ENCODE measurements around the gene TFPI. TPM values are rescaled to one million over a fixed set of nuclear protein-coding genes. Genes with fewer than 3 reads are reported as not detected.
"Not testable (repeated sequence)": the region's sequence is repeated elsewhere in the genome, so short reads cannot be mapped to it uniquely, and the experiment has no call there.

TFPI gene
- total and polyA plus RNA-seq, 12 donors: 12.6 to 51.0 (median 21.0) TPM

- no peak for TF ChIP-seq CTCF (IDR thresholded peaks at IDR 0.05)
- Histone ChIP-seq H3K4me1 (peaks cover 0 to 60% (median 13%) of the 10 kb centered on the region in 9 donors), H3K4me3 (no peak overlapping the region), H3K36me3 (peaks cover 0 to 8% (median 0%) of the 10 kb centered on the region in 9 donors), H3K9me3 (peaks cover 0 to 20% (median 3%) of the 10 kb centered on the region in 11 donors), H3K27me3 (no peaks in the 10 kb centered on the region), H3K27ac (peak overlapping the region; percentile 24 to 87 (median 67))
- ATAC-seq: peak in 7 of 8 donors; percentile 47 to 94 (median 81)
- 39 to 40% methylated on average over 7 of the region's 7 CpGs for WGBS, 2 donors
- intact Hi-C loops (cut with DNase I): no loop called here
- peak in 1 of 2 donors; percentile 25 for DNase-seq
Observed at GRCh38 chr2:187541086-187542085, 12.8 kb downstream of the TFPI start.

- intact Hi-C loops (cut with DNase I); H3K36me3 ChIP-seq; H3K27ac ChIP-seq; H3K27me3 ChIP-seq; DNase-seq; H3K4me3 ChIP-seq; ATAC-seq: not testable (repeated sequence)
- Histone ChIP-seq H3K4me1 (peaks cover 0 to 33% (median 12%) of the 10 kb centered on the region in 9 donors), H3K9me3 (peaks cover 0 to 49% (median 3%) of the 10 kb centered on the region in 11 donors)
- 93 to 95% methylated on average over 2 of the region's 2 CpGs for WGBS, 2 donors
Observed at GRCh38 chr2:187538222-187538621, 16.0 kb downstream of the TFPI start.

- Histone ChIP-seq H3K9me3 (peaks cover 0 to 49% (median 3%) of the 10 kb centered on the region in 11 donors), H3K36me3 (peaks cover 0 to 19% (median 0%) of the 10 kb centered on the region in 9 donors)
- 97 to 100% methylated on average over 1 of the region's 1 CpG for WGBS, 2 donors
- intact Hi-C loops (cut with DNase I); ATAC-seq; H3K27ac ChIP-seq; DNase-seq; H3K4me1 ChIP-seq; H3K27me3 ChIP-seq; H3K4me3 ChIP-seq: not testable (repeated sequence)
Observed at GRCh38 chr2:187535381-187535780, 18.9 kb downstream of the TFPI start.

GRCh38 chr2:187532333-187533120, 21.7 kb downstream of the TFPI start:
- no peaks in the 10 kb centered on the region for H3K27me3 ChIP-seq
- WGBS, 2 donors: 92 to 95% methylated on average over 14 of the region's 14 CpGs
- no peak overlapping the region for H3K27ac ChIP-seq
- H3K4me3 ChIP-seq: no peak overlapping the region
- intact Hi-C loops (cut with DNase I): no loop called here
- DNase-seq (no peak), ATAC-seq (no peak)
- no peak for TF ChIP-seq CTCF (IDR thresholded peaks at IDR 0.05)
- H3K9me3 ChIP-seq: peaks cover 0 to 39% (median 0%) of the 10 kb centered on the region in 11 donors
- peaks cover 0 to 10% (median 0%) of the 10 kb centered on the region in 9 donors for H3K4me1 ChIP-seq
- peaks cover 0 to 13% (median 0%) of the 10 kb centered on the region in 9 donors for H3K36me3 ChIP-seq
